GM12801 (cell line): Measurements from ENCODE around the gene PRG2.

Source experiments
- TF ChIP-seq, protein P1 (sequence below): IDR thresholded peaks from one replicate; pipeline ENCODE4 v1.5.1; 2011; ENCODE audit warnings: control low read depth; ENCODE audit not compliant: insufficient read length; ENCODE audit errors: extremely low read depth

Gene PRG2

DNA sequence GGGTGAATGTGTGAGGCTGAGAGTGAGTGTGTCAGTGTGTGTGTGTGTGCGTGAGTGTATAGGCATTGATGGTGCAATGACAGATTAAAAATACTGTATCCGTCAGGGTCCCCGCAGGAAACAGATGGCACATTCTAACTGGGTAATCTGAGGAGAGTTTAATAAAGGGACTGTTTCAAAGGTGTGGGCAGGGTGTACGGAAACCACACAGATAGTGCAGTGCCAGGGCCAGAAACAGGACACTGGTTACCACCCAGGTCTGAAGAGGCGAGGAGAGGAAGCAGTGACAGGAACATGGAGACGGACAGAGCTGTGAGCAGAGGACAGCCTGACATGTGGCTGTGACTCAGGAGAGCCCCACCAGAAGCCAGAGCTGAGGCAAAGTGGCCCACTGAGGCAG is 35.8 kb downstream of the PRG2 start:
- TF ChIP-seq, protein P1, sequence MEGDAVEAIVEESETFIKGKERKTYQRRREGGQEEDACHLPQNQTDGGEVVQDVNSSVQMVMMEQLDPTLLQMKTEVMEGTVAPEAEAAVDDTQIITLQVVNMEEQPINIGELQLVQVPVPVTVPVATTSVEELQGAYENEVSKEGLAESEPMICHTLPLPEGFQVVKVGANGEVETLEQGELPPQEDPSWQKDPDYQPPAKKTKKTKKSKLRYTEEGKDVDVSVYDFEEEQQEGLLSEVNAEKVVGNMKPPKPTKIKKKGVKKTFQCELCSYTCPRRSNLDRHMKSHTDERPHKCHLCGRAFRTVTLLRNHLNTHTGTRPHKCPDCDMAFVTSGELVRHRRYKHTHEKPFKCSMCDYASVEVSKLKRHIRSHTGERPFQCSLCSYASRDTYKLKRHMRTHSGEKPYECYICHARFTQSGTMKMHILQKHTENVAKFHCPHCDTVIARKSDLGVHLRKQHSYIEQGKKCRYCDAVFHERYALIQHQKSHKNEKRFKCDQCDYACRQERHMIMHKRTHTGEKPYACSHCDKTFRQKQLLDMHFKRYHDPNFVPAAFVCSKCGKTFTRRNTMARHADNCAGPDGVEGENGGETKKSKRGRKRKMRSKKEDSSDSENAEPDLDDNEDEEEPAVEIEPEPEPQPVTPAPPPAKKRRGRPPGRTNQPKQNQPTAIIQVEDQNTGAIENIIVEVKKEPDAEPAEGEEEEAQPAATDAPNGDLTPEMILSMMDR, result no peak

DNA sequence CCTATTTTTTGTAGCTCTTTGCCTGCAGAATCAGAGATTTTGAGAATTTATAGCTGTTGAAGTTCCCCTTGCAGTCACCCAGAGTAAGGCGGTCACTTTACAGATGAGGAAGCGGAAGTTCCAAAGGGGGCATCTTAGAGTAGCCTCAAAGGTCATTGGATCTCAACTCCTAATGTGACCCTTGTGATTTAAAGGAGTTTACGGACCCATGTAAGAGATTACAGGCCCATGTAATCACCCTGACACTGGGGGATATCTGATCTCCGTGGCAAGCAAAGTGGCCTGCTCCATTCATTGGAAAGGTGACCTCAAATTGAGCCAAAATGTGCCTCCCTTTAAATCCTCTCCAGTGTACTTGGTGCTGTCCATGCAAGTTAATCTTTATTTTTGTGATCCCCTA is 36.6 kb downstream of the PRG2 start:
- TF ChIP-seq, protein P1, result no peak

DNA sequence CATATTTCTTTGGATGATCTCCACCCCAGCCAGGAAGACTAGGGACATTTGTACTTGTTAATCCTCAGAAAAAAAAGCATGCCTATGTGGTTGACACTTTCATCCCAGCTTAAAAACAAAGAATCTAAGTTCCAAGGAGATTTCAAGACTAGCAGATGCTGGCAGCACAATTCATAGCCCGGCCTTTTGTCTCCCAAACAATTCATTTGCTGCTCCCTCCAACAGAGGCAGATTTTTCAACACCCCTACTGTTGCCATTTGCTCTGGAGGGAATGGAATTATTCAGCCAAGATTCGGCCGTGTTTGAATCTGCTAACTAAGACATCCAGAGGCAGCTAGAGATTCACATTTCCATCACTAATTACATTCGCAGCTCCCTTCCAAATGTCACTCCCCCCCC is 37.0 kb downstream of the PRG2 start:
- TF ChIP-seq, protein P1, result no peak

DNA sequence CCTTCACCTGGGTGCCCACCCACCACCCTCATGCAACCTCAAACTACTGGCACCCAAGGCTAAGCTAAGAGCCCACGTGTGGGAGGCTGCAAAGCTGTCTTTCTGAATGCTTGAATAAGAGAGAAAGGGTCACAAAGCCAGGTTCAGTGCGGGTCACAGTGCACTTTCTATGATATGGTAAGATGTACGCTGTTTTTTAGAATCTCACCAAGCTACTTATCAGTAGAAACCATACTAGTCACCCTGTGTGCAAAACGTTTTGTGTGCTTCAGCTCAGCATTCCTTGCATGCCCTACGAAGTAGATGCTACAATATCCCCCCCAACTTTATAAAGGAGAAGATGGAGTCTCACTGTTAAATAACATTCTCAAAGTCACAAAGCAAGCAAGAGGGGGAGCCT is 37.4 kb downstream of the PRG2 start:
- TF ChIP-seq, protein P1, result no peak

DNA sequence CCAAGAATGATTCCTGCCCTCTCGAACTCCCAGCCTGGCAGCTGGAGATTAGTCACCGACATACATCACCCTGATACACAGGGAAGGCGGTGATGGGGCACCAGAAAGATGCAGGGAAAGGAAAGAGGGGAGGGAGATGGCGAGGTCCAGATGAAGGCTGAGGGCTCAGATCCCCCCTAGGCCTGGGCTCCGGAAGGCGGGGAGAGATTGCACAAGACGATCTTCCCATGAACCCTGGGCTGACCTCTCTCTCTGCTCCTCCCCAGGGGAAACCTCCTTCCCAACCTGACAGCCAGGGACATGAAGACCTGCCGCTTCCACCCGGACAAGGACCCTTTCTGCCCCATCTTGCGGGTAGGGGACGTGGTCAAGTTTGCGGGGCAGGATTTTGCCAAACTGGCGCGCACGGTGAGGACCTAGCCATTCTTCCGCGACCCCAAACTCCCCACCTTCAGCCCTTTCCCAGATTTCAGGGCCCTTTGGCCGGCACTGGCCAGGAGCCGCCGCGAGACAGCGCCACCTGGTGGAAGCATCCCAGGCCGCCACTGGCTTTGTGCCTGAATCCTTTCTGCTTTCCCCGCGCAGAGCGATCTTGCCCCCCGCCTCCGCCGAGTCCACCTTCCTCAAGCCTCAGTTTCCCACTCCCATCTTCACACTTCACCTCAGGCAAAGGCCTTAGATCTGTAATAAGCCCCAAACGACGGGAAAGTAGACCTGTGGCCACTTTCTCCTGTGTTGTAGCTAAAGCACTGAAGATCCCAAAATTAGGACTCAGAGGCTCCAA is 40.8 kb downstream of the PRG2 start:
- TF ChIP-seq, protein P1, result no peak

DNA sequence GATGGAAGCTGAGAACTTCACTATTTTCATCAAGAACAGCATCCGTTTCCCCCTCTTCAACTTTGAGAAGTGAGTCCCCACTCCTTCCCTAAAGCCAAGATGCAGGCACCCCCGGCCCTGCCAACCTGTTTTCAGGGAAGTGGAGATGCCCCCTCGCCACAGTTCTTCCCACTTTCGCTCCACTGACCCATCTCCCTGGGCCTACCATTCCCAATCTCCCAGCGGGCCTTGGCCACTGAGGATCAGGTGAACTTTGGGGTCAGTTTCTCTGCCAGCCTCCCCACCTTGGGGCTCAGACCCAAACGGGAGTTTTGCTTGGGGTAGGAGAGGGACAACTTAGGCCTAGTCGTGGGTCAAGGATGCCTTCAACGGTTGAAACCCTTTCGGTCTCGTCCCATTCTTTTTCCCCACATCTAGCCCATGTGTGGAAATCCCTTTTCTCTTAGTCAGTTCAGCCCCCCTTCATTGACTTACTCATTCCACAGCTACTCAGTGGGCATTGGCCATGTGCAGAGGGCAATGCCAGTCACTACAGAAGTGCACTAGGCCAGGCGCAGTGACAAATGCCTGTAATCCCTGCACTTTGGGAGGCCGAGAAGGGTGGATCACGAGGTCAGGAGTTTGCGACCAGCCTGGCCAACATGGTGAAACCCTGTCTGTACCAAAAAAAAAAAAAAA is 41.7 kb downstream of the PRG2 start:
- TF ChIP-seq, protein P1, result no peak

DNA sequence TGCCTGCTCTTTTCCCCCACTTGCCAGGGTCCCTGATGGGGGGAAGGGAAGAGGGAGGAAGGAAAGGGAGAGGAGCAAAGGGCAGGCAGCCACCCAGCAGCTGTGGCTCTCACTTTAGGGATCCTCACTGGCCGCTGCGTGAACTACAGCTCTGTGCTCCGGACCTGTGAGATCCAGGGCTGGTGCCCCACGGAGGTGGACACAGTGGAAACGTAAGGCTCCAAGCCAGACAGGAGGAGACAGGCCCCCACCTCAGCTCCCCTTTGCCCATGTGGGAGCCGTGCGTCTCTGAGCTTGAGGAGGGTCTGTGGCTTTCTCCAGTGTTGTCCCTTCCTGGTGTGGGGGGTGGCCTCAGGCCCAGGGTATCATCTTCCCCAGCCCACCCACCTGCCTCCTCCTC is 42.4 kb downstream of the PRG2 start:
- TF ChIP-seq, protein P1, result no peak
